ENCODE measurements around the gene SMO.
"Not testable (repeated sequence)": the region's sequence is repeated elsewhere in the genome, so short reads cannot be mapped to it uniquely, and the experiment has no call there.

SMO gene

GRCh38 chr7:129169686-129170440 lies 18.6 kb upstream of the SMO start:
- no peak for DNase-seq (ENCODE audit: low spot score)

- no peak for DNase-seq (ENCODE audit: low spot score)
These were observed 17.9 kb upstream of the SMO start for GRCh38 chr7:129170441-129171021.

GRCh38 chr7:129173861-129174260 lies 14.6 kb upstream of the SMO start:
- not testable (repeated sequence) for DNase-seq (ENCODE audit: low spot score)

GRCh38 chr7:129176916-129177710 lies 11.3 kb upstream of the SMO start:
- DNase-seq (ENCODE audit: low spot score): no peak

GRCh38 chr7:129184981-129185670 lies 3.3 kb upstream of the SMO start:
- DNase-seq (ENCODE audit: low spot score): no peak

GRCh38 chr7:129186749-129187260 lies 1.6 kb upstream of the SMO start:
- DNase-seq (ENCODE audit: low spot score): no peak

- no peak for DNase-seq (ENCODE audit: low spot score)
These were observed 607 bp upstream of the SMO start for GRCh38 chr7:129187681-129188371.

- no peak for DNase-seq (ENCODE audit: low spot score)
These were observed 643 bp downstream of the SMO start for GRCh38 chr7:129188892-129189660.

- DNase-seq (ENCODE audit: low spot score): no peak
These were observed 1.4 kb downstream of the SMO start for GRCh38 chr7:129189661-129190310.

- no peak for DNase-seq (ENCODE audit: low spot score)
These were observed 2.8 kb downstream of the SMO start for GRCh38 chr7:129191272-129191671.

- DNase-seq (ENCODE audit: low spot score): no peak
These were observed 5.5 kb downstream of the SMO start for GRCh38 chr7:129193892-129194291.

- DNase-seq (ENCODE audit: low spot score): no peak
These were observed 9.3 kb downstream of the SMO start for GRCh38 chr7:129197771-129198170.

GRCh38 chr7:129199406-129199805 lies 11.0 kb downstream of the SMO start:
- no peak for DNase-seq (ENCODE audit: low spot score)

- no peak for DNase-seq (ENCODE audit: low spot score)
These were observed 13.8 kb downstream of the SMO start for GRCh38 chr7:129202058-129202777.

GRCh38 chr7:129203050-129203741 lies 14.8 kb downstream of the SMO start:
- no peak for DNase-seq (ENCODE audit: low spot score)

GRCh38 chr7:129205126-129205818 lies 16.8 kb downstream of the SMO start:
- DNase-seq (ENCODE audit: low spot score): no peak

- no peak for DNase-seq (ENCODE audit: low spot score)
These were observed 17.8 kb downstream of the SMO start for GRCh38 chr7:129205987-129206785.

- DNase-seq (ENCODE audit: low spot score): no peak
These were observed 20.2 kb downstream of the SMO start for GRCh38 chr7:129208667-129209066.
